Measurements from ENCODE around the gene XAGE2. TPM values are rescaled to one million over a fixed set of nuclear protein-coding genes. Genes with fewer than 3 reads are reported as not detected.

Gene XAGE2
- total and polyA plus RNA-seq, 2 of the 8 experiments (the other 6 are each of a cell fraction or from before 2014, with no cell fraction given), result not detected

GRCh38 chrX:52424656-52425055, 55.8 kb downstream of the XAGE2 start:
- no peak overlapping the region for H2AFZ ChIP-seq (ENCODE audit: low read length)
- no peak overlapping the region for H4K8ac ChIP-seq (ENCODE audit: extremely low read depth, insufficient read depth, low read length)
- no peak overlapping the region for H2BK120ac ChIP-seq (replicated peaks; ENCODE audit: low read depth, low read length)
- no peaks in the 10 kb centered on the region for H3K23me2 ChIP-seq (ENCODE audit: low read depth, low read length)
- no peak overlapping the region for H4K5ac ChIP-seq (ENCODE audit: insufficient read length, low read depth, low read length)
- no peaks in the 10 kb centered on the region for H3K27me3 ChIP-seq (replicated peaks in 1 of 4; ENCODE audit: control insufficient read depth in 3 of 4, extremely low read depth in 1 of 4, insufficient read depth in 3 of 4, low read length in 3 of 4)
- no CpG with 5 or more reads among the region's 1 CpG for WGBS, 2 experiments (ENCODE audit: extremely low coverage in 1 of 2, insufficient coverage in 1 of 2, insufficient read length in 1 of 2, insufficient replicate concordance in 2 of 2, low coverage in 1 of 2, low lambda C conversion rate in 2 of 2, missing lambda C conversion rate in 1 of 2)
- ChIA-PET CTCF (ENCODE audit: partially characterized antibody) (no interaction called here), POLR2A (ENCODE audit: partially characterized antibody) (no interaction called here)
- H2BK15ac ChIP-seq (ENCODE audit: low read length), result no peak overlapping the region
- H3K9ac ChIP-seq (replicated peaks in 1 of 4; ENCODE audit: extremely low read depth in 1 of 4, low read depth in 3 of 4, low read length in 3 of 4), result no peak overlapping the region
- no peak overlapping the region for H3K4me3 ChIP-seq (ENCODE audit: extremely low read depth in 1 of 4, insufficient read depth in 2 of 4, low read depth in 3 of 4, low read length in 4 of 4)
- FAIRE-seq (no peak), DNase-seq (ENCODE audit: low read depth in 1 of 2, low spot score in 2 of 2) (no peak)
- no peak overlapping the region for H2BK12ac ChIP-seq (ENCODE audit: low read depth, low read length)
- no peak overlapping the region for H2AK5ac ChIP-seq (ENCODE audit: low read depth, low read length)
- H3K56ac ChIP-seq (replicated peaks; ENCODE audit: insufficient read length, low read depth, low read length), result no peak overlapping the region
- no peaks in the 10 kb centered on the region for H3K36me3 ChIP-seq (ENCODE audit: control insufficient read depth in 2 of 4, insufficient read depth in 4 of 4, low read length in 3 of 4)
- no peak overlapping the region for H3K14ac ChIP-seq (ENCODE audit: insufficient read length)
- no peak overlapping the region for H3K4ac ChIP-seq (replicated peaks; ENCODE audit: insufficient read length, low read depth, low read length)
- no peaks in the 10 kb centered on the region for H3K79me1 ChIP-seq (ENCODE audit: low read depth, low read length)
- H2BK20ac ChIP-seq (ENCODE audit: low read length), result no peak overlapping the region
- no peaks in the 10 kb centered on the region for H3K9me3 ChIP-seq (ENCODE audit: insufficient read depth in 2 of 2, low read depth in 1 of 2, low read length in 1 of 2)
- H4K20me1 ChIP-seq (replicated peaks in 1 of 2; ENCODE audit: control insufficient read depth in 1 of 2, insufficient read depth in 2 of 2, low read length in 2 of 2), result no peaks in the 10 kb centered on the region
- H3K18ac ChIP-seq (ENCODE audit: extremely low read depth, low read length), result no peak overlapping the region
- H3K23ac ChIP-seq (ENCODE audit: insufficient read length), result no peak overlapping the region
- no peaks in the 10 kb centered on the region for H3K79me2 ChIP-seq (ENCODE audit: control insufficient read depth in 1 of 2, insufficient read depth in 2 of 2, low read length in 2 of 2)
- no peak overlapping the region for H2BK5ac ChIP-seq (ENCODE audit: low read depth, low read length)
- no peak overlapping the region for H3K27ac ChIP-seq (ENCODE audit: low read depth, low read length)
- no peaks in the 10 kb centered on the region for H3K4me1 ChIP-seq (replicated peaks in 1 of 4; ENCODE audit: control insufficient read depth in 3 of 4, insufficient read depth in 4 of 4, low read length in 3 of 4)
- H4K91ac ChIP-seq (replicated peaks; ENCODE audit: insufficient read length, low read length), result no peak overlapping the region
- H3K4me2 ChIP-seq (ENCODE audit: insufficient read depth in 1 of 2, low read depth in 2 of 2, low read length in 2 of 2), result no peak overlapping the region
- no peak for TF ChIP-seq SP2 (IDR thresholded peaks at IDR 0.05; ENCODE audit: low read length)
- no peak for TF ChIP-seq KDM4A (IDR thresholded peaks at IDR 0.05; ENCODE audit: low read depth, low read length, severe bottlenecking)
- TF ChIP-seq CHD2 (IDR thresholded peaks at IDR 0.05; ENCODE audit: low read length), result no peak
- no peak for TF ChIP-seq ZNF274 (IDR thresholded peaks at IDR 0.05; ENCODE audit: borderline replicate concordance, extremely low read depth, low read length)
- TF ChIP-seq KDM5A (IDR thresholded peaks at IDR 0.05; ENCODE audit: low read length), result no peak
- TF ChIP-seq PHF8 (conservative IDR thresholded peaks at IDR 0.05; ENCODE audit: low read depth, low read length), result no peak
- TF ChIP-seq FOSL1 (IDR thresholded peaks at IDR 0.05; ENCODE audit: insufficient read depth, low read depth, low read length), result no peak
- no peak for TF ChIP-seq JUND (IDR thresholded peaks at IDR 0.05; ENCODE audit: low read length)
- no peak for TF ChIP-seq BRCA1 (IDR thresholded peaks at IDR 0.05; ENCODE audit: low read depth, low read length)
- no peak for TF ChIP-seq MAX (IDR thresholded peaks at IDR 0.05)
- TF ChIP-seq NRF1 (IDR thresholded peaks at IDR 0.05; ENCODE audit: low read depth, low read length), result no peak
- no peak for TF ChIP-seq JUN (IDR thresholded peaks at IDR 0.05; ENCODE audit: low read depth, low read length)
- no peak for TF ChIP-seq SP4 (IDR thresholded peaks at IDR 0.05; ENCODE audit: low read length)
- TF ChIP-seq EZH2 (IDR thresholded peaks at IDR 0.05; ENCODE audit: low read depth, low read length, severe bottlenecking), result no peak
- no peak for TF ChIP-seq RNF2 (IDR thresholded peaks at IDR 0.05; ENCODE audit: borderline replicate concordance, low read depth, low read length, missing control alignments, poor library complexity, severe bottlenecking)

Data from H1 (cell line).